Measurements from ENCODE around the gene PER3. TPM values are rescaled to one million over a fixed set of nuclear protein-coding genes. Genes with fewer than 3 reads are reported as not detected.

PER3 gene
- total and polyA plus RNA-seq, 7 donors = 1.4 to 15.1 (median 4.8) TPM

DNA sequence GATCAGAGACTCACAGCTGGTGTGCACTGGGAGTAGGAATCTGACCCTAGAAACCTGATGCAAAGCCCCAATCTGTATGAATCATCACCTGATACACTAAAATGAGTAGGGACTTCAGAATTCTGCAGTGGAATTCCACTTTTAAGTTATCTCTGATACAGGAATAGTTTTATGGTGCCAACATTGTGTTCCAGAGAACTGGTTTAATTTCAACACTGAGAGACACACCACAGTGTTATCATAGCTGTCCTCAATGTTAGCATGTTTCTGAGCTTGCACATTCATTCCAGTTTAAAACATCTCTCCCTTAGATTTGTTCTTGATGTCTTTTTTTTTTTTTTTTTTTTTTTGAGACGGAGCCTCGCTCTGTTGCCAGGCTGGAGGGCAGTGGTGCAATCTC lies 61.7 kb downstream of the PER3 start:
- Histone ChIP-seq H3K27ac (no peak overlapping the region), H3K27me3 (ENCODE audit: insufficient read depth in 3 of 3, low read length in 2 of 3) (no peaks in the 10 kb centered on the region), H3K36me3 (ENCODE audit: insufficient read depth in 1 of 2, low read depth in 1 of 2) (peaks cover 2 to 50% of the 10 kb centered on the region in 2 donors), H3K4me3 (no peak overlapping the region), H3K4me1 (no peaks in the 10 kb centered on the region), H3K9me3 (no peaks in the 10 kb centered on the region)
- 82 to 100% (median 83%) methylated on average over 1 to 2 of the region's 2 CpGs for WGBS, 3 donors
- intact Hi-C loops (cut with DNase I) = no loop called here
- no peak for ATAC-seq
- no peak for DNase-seq
- TF ChIP-seq, protein P1, sequence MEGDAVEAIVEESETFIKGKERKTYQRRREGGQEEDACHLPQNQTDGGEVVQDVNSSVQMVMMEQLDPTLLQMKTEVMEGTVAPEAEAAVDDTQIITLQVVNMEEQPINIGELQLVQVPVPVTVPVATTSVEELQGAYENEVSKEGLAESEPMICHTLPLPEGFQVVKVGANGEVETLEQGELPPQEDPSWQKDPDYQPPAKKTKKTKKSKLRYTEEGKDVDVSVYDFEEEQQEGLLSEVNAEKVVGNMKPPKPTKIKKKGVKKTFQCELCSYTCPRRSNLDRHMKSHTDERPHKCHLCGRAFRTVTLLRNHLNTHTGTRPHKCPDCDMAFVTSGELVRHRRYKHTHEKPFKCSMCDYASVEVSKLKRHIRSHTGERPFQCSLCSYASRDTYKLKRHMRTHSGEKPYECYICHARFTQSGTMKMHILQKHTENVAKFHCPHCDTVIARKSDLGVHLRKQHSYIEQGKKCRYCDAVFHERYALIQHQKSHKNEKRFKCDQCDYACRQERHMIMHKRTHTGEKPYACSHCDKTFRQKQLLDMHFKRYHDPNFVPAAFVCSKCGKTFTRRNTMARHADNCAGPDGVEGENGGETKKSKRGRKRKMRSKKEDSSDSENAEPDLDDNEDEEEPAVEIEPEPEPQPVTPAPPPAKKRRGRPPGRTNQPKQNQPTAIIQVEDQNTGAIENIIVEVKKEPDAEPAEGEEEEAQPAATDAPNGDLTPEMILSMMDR (IDR thresholded peaks at IDR 0.05) = no peak

DNA sequence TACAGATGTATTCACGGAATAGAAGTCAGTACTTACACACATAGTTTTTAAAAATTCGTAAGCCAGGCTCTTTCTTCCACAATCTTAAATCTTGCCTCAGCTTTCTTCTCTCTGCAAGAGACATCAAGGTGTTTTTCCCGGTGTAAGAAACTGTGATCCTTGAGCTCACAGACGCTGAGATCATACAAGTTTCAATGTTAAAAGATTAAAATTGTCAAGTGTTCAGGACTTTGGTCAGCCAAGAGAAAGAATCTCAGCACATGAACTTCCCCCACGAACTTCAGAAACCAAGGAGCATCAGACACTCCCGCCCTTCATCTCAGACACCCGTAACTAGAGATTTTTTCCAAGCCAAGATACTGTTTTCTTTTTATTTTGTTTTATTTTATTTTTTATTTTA lies 62.6 kb downstream of the PER3 start:
- ATAC-seq = no peak
- Histone ChIP-seq H3K36me3 (ENCODE audit: insufficient read depth in 1 of 2, low read depth in 1 of 2) (peaks cover 2 to 41% of the 10 kb centered on the region in 2 donors), H3K27ac (no peak overlapping the region)

DNA sequence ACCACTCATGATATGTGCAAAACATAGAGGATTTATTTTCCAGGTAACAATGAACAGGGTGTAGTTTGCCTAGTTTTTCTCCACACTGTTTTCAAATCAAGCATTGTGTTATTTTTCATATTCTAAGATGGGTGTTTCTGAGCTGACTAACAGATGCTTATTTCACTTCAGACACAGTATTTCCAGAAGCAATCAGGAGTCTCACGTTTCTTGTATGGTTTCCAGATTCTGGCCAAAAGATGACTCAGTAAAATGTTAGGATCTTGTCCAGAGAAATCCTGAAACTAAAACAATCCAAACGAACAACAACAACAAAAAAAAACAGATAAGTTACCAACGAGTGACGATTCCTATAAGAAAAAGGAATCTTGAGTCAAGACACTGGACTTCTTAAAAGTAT lies 63.5 kb downstream of the PER3 start:
- no peak for ATAC-seq
- DNase-seq = no peak
- 39 to 44% (median 41%) methylated on average over 4 of the region's 4 CpGs for WGBS, 3 donors
- TF ChIP-seq, protein P1 (IDR thresholded peaks at IDR 0.05) = no peak
- Histone ChIP-seq H3K27ac (no peak overlapping the region), H3K9me3 (no peaks in the 10 kb centered on the region), H3K27me3 (ENCODE audit: insufficient read depth in 3 of 3, low read length in 2 of 3) (no peaks in the 10 kb centered on the region), H3K4me3 (no peak overlapping the region), H3K4me1 (no peaks in the 10 kb centered on the region), H3K36me3 (ENCODE audit: insufficient read depth in 1 of 2, low read depth in 1 of 2) (peaks cover 2 to 32% of the 10 kb centered on the region in 2 donors)
- intact Hi-C loops (cut with DNase I) = no loop called here

More for the DNA sequence above, 62.6 kb downstream of the PER3 start:
- DNase-seq = no peak
- Histone ChIP-seq H3K4me1 (no peaks in the 10 kb centered on the region), H3K27me3 (ENCODE audit: insufficient read depth in 3 of 3, low read length in 2 of 3) (no peaks in the 10 kb centered on the region), H3K4me3 (no peak overlapping the region), H3K9me3 (no peaks in the 10 kb centered on the region)
- TF ChIP-seq, protein P1 (IDR thresholded peaks at IDR 0.05) = no peak
- WGBS, 3 donors = 86 to 91% (median 88%) methylated on average over 7 of the region's 7 CpGs
- intact Hi-C loops (cut with DNase I) = no loop called here

DNA sequence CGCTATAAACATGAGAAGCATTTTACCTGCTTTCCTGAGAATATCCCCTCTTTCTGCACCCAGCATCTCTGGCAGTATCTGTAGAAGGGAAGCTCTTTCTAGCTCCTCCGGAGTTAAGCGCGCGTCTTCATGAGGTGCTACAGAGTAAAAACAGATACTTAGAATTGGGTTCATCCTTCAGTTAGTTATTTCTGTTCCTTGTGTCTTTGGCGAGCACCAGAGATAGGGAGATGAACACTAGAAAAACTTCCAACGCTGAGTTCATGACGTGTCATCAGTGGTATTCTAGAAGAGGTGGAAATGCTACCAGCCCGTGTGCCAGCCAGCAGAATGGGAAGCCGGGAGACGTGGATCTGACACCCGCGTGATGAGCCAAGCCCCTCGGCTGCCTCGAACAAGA lies 66.7 kb downstream of the PER3 start:
- no peaks in the 10 kb centered on the region for H3K4me1 ChIP-seq
- DNase-seq = no peak
- no peak overlapping the region for H3K27ac ChIP-seq
- peaks cover 0 to 1% of the 10 kb centered on the region in 2 donors for H3K36me3 ChIP-seq (ENCODE audit: insufficient read depth in 1 of 2, low read depth in 1 of 2)
- 83 to 89% (median 84%) methylated on average over 15 of the region's 15 CpGs for WGBS, 3 donors
- intact Hi-C loops (cut with DNase I) = no loop called here
- H3K4me3 ChIP-seq = no peak overlapping the region
- H3K9me3 ChIP-seq = no peaks in the 10 kb centered on the region
- ATAC-seq = no peak
- no peaks in the 10 kb centered on the region for H3K27me3 ChIP-seq (ENCODE audit: insufficient read depth in 3 of 3, low read length in 2 of 3)
- TF ChIP-seq, protein P1 (IDR thresholded peaks at IDR 0.05) = no peak
